Measurements from ENCODE around the gene FOXP1. TPM values are rescaled to one million over a fixed set of nuclear protein-coding genes. Genes with fewer than 3 reads are reported as not detected.

The FOXP1 gene
- total RNA-seq, 1 experiment from 2014 or later = 75.3 TPM

DNA sequence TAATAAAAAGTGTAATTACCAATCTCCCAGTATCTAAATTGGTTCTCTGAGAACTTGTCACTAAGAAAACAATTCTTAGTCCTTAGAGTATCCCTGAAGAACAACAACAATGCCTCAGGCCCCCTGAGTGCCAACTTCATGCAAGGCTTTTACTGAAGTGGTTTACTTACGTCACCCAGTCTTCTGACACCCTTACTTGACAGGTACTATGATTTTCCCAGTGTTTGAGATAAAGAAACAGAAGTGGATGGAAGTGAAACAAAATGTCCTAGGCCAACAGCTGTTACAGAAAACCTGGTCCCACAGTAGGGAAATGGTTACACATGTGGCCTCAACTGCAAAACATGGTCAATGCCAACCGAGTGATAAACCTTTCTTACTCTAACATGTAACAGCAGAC, 331.1 kb downstream of the FOXP1 start:
- Histone ChIP-seq H3K23ac (ENCODE audit: insufficient read length, low read depth, low read length) (no peak overlapping the region), H3K14ac (ENCODE audit: insufficient read depth, low read length) (no peak overlapping the region), H3K9me3 (ENCODE audit: control insufficient read depth, low read depth, low read length) (no peaks in the 10 kb centered on the region), H3K27ac (ENCODE audit: insufficient read length, low read depth, low read length) (no peak overlapping the region), H3K79me1 (ENCODE audit: insufficient read depth, low read depth, low read length, poor library complexity, severe bottlenecking) (no peaks in the 10 kb centered on the region), H3K4ac (ENCODE audit: low read depth, low read length) (no peak overlapping the region), H3K27me3 (ENCODE audit: insufficient read depth, low read length) (no peaks in the 10 kb centered on the region), H3K18ac (ENCODE audit: insufficient read length, low read depth, low read length) (no peak overlapping the region), H3K79me2 (ENCODE audit: insufficient read depth, low read length) (no peaks in the 10 kb centered on the region; the same call in 1 of the 2 replicates), H3T11ph (ENCODE audit: low read length) (no peak overlapping the region), H4K91ac (ENCODE audit: insufficient read length, low read depth, low read length) (no peak overlapping the region), H2AK5ac (ENCODE audit: insufficient read length, low read length) (no peak overlapping the region), H3K9ac (ENCODE audit: extremely low read depth, insufficient read length, low read length) (no peak overlapping the region), H2AFZ (ENCODE audit: low read length) (no peak overlapping the region), H2BK15ac (ENCODE audit: low read depth, low read length) (no peak overlapping the region), H3K56ac (ENCODE audit: insufficient read length, low read depth, low read length) (no peak overlapping the region), H2BK20ac (ENCODE audit: low read depth, low read length, poor library complexity, severe bottlenecking) (no peak overlapping the region), H2BK5ac (ENCODE audit: insufficient read length, low read length) (no peak overlapping the region), H3K4me1 (ENCODE audit: insufficient read depth, low read length) (peaks cover 4% of the 10 kb centered on the region; the same call in 1 of the 2 replicates), H4K8ac (replicated peaks; ENCODE audit: insufficient read length, low read depth, low read length) (no peak overlapping the region), H2BK12ac (ENCODE audit: insufficient read length, low read depth, low read length) (no peak overlapping the region), H4K20me1 (ENCODE audit: control insufficient read depth, insufficient read depth, insufficient read length) (no peaks in the 10 kb centered on the region), H2BK120ac (ENCODE audit: low read depth, low read length, poor library complexity, severe bottlenecking) (no peak overlapping the region), H3K4me2 (ENCODE audit: insufficient read depth, insufficient read length, low read length) (no peak overlapping the region), H4K5ac (ENCODE audit: insufficient read length, low read depth, low read length) (no peak overlapping the region), H3K23me2 (ENCODE audit: insufficient read length, low read depth, low read length, poor library complexity, severe bottlenecking) (no peaks in the 10 kb centered on the region)
- Mint-ChIP-seq H3K9me3 (no peaks in the 10 kb centered on the region), H3K27me3 (ENCODE audit: low read depth) (no peaks in the 10 kb centered on the region), H3K4me1 (peaks cover 8 to 17% of the 10 kb centered on the region in 2 experiments), H3K27ac (0 out of 7 replicates have a peak overlapping the region, but pooled peaks of 1 of the 3 experiments have one; percentile 9), H3K4me3 (no peak overlapping the region), H3K36me3 (ENCODE audit: insufficient read depth in 1 of 3, low read depth in 3 of 3) (no peaks in the 10 kb centered on the region)
- WGBS (ENCODE audit: extremely low coverage, insufficient read length, low lambda C conversion rate) = no CpG with 5 or more reads among the region's 2 CpGs
- DNase-seq = no peak
- no peak for TF ChIP-seq CTCF (conservative IDR thresholded peaks at IDR 0.05)

Data from H9 (cell line).